ENCODE results near the gene NAIF1.
"Not testable (repeated sequence)": the region's sequence is repeated elsewhere in the genome, so short reads cannot be mapped to it uniquely, and the experiment has no call there.

Gene NAIF1, protein sequence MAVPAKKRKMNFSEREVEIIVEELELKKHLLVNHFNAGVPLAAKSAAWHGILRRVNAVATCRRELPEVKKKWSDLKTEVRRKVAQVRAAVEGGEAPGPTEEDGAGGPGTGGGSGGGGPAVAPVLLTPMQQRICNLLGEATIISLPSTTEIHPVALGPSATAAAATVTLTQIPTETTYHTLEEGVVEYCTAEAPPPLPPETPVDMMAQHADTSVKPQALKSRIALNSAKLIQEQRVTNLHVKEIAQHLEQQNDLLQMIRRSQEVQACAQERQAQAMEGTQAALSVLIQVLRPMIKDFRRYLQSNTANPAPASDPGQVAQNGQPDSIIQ

GRCh38 chr9:128066713-128067644 is at the start of gene NAIF1:
NAIF1 (minus strand) TSS chr9:128067320; CDS start chr9:128067101, 219 bp downstream.
- peak; percentile 97 for DNase-seq (ENCODE audit: low spot score)

GRCh38 chr9:128116104-128117083 is 49.3 kb upstream of the NAIF1 start:
- DNase-seq (ENCODE audit: low spot score) = no peak

DNA sequence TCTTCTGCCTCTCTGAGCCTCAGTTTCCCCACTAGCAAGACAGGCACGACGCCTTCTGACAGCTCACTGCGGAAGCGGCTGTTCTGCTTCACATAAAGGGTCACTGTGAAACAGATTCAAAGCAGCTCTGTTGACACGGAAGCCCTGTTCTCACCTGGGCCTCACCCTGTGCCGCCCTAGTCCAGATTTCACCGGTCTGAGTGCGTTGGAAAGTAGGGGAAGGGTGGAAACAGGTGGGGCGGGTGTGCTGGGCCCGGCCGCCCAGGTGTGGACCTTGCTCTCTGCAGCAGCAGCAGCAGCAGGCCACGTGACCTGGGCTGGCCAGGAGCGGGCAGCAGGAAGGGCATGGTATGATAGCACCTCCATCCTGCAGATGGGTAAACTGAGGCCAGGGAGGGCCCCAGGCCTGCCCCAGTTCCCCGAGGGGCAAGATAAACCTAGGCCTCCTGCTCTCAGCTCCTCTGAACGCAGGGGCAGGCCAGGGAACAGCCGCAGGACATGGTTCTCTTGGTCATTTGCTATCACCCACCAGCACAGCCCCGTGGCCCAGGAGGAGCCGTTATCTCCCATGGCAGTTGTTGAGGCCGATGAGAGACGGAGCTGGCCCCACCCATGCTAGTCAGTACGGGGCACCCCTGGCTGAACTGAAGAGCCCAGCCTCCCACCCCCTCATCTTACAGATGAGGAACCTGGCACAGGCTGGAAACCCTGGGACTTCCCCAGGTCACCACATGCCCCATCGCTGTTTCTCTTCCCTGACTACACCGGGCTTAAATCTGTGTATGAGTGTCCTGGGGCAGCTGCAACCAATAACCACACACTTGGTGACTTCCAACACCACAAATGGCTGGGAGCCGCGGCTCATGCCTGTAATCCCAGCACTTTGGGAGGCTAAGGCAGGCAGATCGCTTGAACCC is 48.3 kb upstream of the NAIF1 start:
- DNase-seq (ENCODE audit: low spot score) = no peak

GRCh38 chr9:128114326-128115186 is 47.4 kb upstream of the NAIF1 start:
- DNase-seq (ENCODE audit: low spot score) = no peak

DNA sequence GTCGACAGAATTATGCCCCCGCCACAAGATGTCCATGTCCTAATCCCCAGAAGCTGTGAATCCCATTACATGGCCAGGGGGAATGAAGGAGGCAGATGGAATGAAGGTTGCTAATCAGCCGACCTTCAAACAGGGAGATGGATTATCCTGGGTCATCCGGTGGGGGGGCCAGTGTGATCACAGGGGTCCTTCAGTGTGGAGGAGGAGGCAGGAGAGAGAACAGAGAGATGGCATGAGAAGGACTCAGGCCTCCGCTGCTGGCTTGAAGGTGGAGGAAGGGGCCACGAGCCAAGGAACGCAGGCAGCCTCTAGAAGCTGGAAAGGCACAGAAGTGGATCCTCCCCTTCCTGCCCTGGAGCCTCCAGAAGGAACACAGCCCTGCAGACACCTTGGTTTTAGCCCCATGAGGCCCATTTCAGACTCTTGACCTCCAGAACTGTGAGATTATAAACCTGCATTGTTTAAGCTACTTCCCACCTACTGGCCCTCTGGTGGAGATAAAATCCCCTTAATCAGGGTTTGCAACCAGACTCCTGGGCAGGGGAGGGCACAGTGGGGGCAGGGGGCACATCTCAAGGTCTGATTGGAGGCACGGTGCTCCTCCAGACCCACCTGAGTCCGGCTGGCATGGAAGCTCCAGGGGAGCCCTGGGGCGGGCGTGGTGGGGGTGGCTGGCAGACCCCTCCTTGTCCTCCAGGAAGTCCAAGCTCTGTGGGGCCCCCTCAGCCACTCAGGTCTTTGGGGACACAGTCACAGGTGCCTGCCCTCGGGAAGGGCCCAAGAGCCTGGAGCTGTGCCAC is 46.6 kb upstream of the NAIF1 start:
- no peak for DNase-seq (ENCODE audit: low spot score)

GRCh38 chr9:128111726-128112125 is 44.6 kb upstream of the NAIF1 start:
- not testable (repeated sequence) for DNase-seq (ENCODE audit: low spot score)

DNA sequence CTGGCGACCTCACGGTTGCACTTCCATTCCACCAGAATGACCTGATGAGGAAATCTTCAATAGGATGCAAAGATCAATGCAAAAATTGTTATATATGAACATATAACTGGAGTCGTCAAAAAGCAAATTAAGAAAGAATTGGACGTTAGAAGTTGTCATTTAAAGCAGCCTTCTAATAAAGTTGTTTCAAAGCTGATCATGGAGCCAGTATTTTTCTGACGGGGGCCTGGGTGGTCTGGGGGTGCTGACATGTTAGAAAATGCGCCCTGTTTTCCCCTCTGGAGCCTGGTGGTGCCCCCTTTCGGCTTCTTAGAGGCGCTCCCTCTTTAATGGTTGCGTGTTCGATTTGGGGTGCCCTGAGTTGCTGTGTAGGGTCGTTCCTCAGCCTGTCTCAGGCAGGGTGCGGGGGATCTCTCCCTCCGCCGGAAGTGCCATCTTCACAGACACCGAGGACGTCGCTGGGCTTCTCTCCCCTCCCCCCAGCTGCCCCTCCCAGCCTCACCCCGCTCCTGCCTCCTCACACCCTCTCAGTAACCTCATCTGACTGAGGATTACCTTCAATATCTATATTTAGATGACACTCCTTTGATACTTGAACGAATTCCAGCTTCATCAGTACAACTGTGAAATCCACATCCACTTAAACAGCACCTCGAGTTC is 42.1 kb upstream of the NAIF1 start:
- no peak for DNase-seq (ENCODE audit: low spot score)

GRCh38 chr9:128108269-128109049 is 41.3 kb upstream of the NAIF1 start:
- DNase-seq (ENCODE audit: low spot score) = no peak

DNA sequence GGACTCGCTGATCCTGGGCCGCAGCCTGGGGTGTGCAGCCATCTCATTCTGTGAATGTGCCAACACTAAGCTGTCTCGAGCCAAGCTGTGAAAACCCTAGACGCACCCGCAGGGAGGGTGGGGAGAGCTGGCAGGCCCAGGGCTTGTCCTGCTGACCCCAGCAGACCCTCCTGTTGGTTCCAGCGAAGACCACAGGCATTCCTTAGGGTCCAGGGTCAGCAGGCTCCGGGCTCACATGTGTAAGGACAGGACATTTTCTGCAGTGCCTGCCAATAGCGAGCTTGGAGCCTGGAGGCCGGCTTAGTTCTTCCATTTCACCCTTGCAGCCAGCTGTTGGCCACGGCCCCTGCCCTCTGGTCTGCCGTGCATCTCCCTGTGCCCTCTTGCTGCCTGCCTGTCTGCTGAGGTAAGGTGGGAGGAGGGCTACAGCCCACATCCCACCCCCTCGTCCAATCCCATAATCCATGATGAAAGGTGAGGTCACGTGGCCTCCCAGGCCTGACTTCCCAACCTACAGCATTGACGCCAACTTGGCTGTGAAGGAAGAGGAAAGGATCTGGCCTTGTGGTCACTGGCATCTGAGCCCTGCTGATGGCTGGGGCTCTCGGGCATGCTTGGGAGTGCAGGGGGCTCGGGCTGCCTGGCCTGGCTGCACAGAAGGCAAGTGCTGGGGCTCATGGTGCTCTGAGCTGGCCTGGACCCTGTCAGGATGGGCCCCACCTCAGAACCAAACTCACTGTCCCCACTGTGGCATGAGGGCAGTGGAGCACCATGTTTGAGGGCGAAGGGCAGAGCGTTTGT is 40.5 kb upstream of the NAIF1 start:
- DNase-seq (ENCODE audit: low spot score) = no peak

DNA sequence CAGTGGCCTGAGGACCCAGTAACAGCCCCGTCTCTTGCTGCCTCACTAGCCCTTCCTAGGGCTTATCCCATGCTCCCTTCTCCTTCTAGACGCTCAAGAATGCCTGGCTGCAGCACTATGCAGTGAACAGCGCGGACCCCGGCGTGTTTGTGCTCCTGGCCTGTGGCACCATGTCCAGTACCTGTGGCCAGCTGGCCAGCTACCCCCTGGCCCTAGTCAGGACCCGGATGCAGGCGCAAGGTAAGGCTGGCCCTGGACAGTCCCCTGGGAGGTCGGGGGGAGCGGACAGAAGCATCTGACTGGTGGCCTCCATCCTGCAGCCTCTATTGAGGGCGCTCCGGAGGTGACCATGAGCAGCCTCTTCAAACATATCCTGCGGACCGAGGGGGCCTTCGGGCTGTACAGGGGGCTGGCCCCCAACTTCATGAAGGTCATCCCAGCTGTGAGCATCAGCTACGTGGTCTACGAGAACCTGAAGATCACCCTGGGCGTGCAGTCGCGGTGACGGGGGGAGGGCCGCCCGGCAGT is 39.9 kb upstream of the NAIF1 start:
- no peak for DNase-seq (ENCODE audit: low spot score)

- no peak for DNase-seq (ENCODE audit: low spot score)
Measured at GRCh38 chr9:128106181-128106939, 39.2 kb upstream of the NAIF1 start.

DNA sequence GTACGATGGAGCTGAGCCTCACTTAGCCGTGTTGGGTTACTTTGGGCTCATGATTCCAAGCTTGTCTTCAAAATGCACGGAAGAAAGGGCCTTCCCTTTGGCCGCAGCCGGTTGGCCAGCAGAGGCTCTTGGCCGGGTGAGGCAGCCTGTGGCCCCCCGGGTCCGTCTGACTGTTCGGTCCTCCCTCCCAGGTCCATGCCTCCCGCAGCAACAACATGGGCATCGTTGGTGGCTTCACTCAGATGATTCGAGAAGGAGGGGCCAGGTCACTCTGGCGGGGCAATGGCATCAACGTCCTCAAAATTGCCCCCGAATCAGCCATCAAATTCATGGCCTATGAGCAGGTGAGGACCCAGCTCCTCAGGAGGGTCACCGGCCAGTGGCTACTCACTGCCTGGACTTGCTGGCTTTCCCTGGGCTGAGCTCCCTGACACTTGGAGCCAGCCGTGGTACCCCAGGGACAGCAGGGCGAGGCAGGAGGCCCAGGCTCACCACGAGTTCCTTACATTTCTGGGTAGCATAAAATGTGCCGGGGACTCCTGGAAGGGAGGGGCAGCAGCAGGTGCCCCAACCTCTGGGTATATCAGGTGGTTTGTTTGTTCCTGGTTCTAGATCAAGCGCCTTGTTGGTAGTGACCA is 38.5 kb upstream of the NAIF1 start:
- no peak for DNase-seq (ENCODE audit: low spot score)

GRCh38 chr9:128104171-128104618 is 37.1 kb upstream of the NAIF1 start:
- DNase-seq (ENCODE audit: low spot score) = no peak

DNA sequence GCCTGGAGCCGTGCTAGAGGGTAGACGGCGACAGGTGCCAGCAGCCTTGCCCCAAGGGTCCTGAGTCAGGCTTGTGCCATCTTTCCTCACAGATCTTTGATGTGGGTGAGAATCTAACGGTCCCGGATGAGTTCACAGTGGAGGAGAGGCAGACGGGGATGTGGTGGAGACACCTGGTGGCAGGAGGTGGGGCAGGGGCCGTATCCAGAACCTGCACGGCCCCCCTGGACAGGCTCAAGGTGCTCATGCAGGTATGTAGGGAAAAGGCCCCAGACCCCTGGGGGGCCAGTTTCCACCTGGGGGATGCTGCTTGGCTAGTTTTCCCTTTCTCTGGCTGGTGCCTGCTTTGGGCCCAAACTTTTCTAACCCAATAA is 36.5 kb upstream of the NAIF1 start:
- no peak for DNase-seq (ENCODE audit: low spot score)
